ENCODE data around the gene MCTP1.

The MCTP1 gene

DNA sequence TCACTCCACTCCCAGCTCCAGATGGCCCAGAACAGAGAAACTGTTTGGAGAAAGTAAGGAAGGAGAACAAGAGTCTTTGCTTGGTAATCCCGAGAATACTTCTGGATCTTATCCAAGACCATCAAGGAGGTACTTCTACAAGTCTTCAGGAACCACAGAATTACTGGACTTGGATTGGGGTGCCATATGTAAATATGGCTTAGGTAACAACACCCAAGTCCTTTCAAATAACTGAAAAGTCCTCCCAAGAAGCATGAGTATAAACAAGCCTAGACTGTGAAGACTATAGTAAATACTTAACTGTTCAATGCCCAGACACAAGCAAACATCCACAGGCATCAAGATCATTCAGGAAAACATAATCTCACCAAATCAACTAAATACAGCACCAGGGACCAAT, 170.0 kb downstream of the MCTP1 start:
- no peak for TF ChIP-seq EGR1 (IDR thresholded peaks at IDR 0.05)
- no peak for TF ChIP-seq NFIC (IDR thresholded peaks at IDR 0.05)
- no peak for TF ChIP-seq TCF12 (IDR thresholded peaks at IDR 0.05; ENCODE audit: low read depth)
- TF ChIP-seq TEAD4 (IDR thresholded peaks at IDR 0.05), result no peak
- no peak for TF ChIP-seq YY1 (IDR thresholded peaks at IDR 0.05; ENCODE audit: low read depth)
- no peak for TF ChIP-seq RAD21 (IDR thresholded peaks at IDR 0.05; ENCODE audit: low read depth)
- TF ChIP-seq MAX (IDR thresholded peaks at IDR 0.05), result no peak
- no peak for TF ChIP-seq CREB1 (IDR thresholded peaks at IDR 0.05; ENCODE audit: low read depth)
- TF ChIP-seq TAF1 (IDR thresholded peaks at IDR 0.05; ENCODE audit: low read depth), result no peak
- TF ChIP-seq ZBTB7A (IDR thresholded peaks at IDR 0.05; ENCODE audit: low read depth), result no peak
- no peak for TF ChIP-seq EP300 (IDR thresholded peaks at IDR 0.05; ENCODE audit: borderline replicate concordance)
- no peak for TF ChIP-seq FOXM1 (IDR thresholded peaks at IDR 0.05; ENCODE audit: borderline replicate concordance, low read depth)
- TF ChIP-seq, protein P1, sequence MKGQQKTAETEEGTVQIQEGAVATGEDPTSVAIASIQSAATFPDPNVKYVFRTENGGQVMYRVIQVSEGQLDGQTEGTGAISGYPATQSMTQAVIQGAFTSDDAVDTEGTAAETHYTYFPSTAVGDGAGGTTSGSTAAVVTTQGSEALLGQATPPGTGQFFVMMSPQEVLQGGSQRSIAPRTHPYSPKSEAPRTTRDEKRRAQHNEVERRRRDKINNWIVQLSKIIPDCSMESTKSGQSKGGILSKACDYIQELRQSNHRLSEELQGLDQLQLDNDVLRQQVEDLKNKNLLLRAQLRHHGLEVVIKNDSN (IDR thresholded peaks at IDR 0.05), result no peak
- TF ChIP-seq CEBPB (IDR thresholded peaks at IDR 0.05), result no peak
- no peak for TF ChIP-seq REST (IDR thresholded peaks at IDR 0.05; ENCODE audit: low read depth)

GRCh38 chr5:95114305-95114704, 170.6 kb downstream of the MCTP1 start:
- TF ChIP-seq ZBTB7A (IDR thresholded peaks at IDR 0.05; ENCODE audit: low read depth), result no peak
- TF ChIP-seq, protein P1 (IDR thresholded peaks at IDR 0.05), result no peak
- no peak for TF ChIP-seq CEBPB (IDR thresholded peaks at IDR 0.05)
- TF ChIP-seq YY1 (IDR thresholded peaks at IDR 0.05; ENCODE audit: low read depth), result no peak
- no peak for TF ChIP-seq EGR1 (IDR thresholded peaks at IDR 0.05)
- TF ChIP-seq TAF1 (IDR thresholded peaks at IDR 0.05; ENCODE audit: low read depth), result no peak
- no peak for TF ChIP-seq TCF12 (IDR thresholded peaks at IDR 0.05; ENCODE audit: low read depth)
- TF ChIP-seq FOXM1 (IDR thresholded peaks at IDR 0.05; ENCODE audit: borderline replicate concordance, low read depth), result no peak
- no peak for TF ChIP-seq MAX (IDR thresholded peaks at IDR 0.05)
- TF ChIP-seq CREB1 (IDR thresholded peaks at IDR 0.05; ENCODE audit: low read depth), result no peak
- TF ChIP-seq TEAD4 (IDR thresholded peaks at IDR 0.05), result no peak
- TF ChIP-seq EP300 (IDR thresholded peaks at IDR 0.05; ENCODE audit: borderline replicate concordance), result no peak

- TF ChIP-seq ZBTB7A (IDR thresholded peaks at IDR 0.05; ENCODE audit: low read depth) (no peak), EGR1 (IDR thresholded peaks at IDR 0.05) (no peak), YY1 (IDR thresholded peaks at IDR 0.05; ENCODE audit: low read depth) (no peak), TAF1 (IDR thresholded peaks at IDR 0.05; ENCODE audit: low read depth) (no peak), CEBPB (IDR thresholded peaks at IDR 0.05) (no peak), RAD21 (IDR thresholded peaks at IDR 0.05; ENCODE audit: low read depth) (no peak), TEAD4 (IDR thresholded peaks at IDR 0.05) (no peak), MAX (IDR thresholded peaks at IDR 0.05) (no peak), EP300 (IDR thresholded peaks at IDR 0.05; ENCODE audit: borderline replicate concordance) (no peak), NFIC (IDR thresholded peaks at IDR 0.05) (no peak), TCF12 (IDR thresholded peaks at IDR 0.05; ENCODE audit: low read depth) (no peak), CREB1 (IDR thresholded peaks at IDR 0.05; ENCODE audit: low read depth) (no peak), FOXM1 (IDR thresholded peaks at IDR 0.05; ENCODE audit: borderline replicate concordance, low read depth) (no peak), REST (IDR thresholded peaks at IDR 0.05; ENCODE audit: low read depth) (no peak)
- TF ChIP-seq, protein P1 (IDR thresholded peaks at IDR 0.05), result no peak
These were observed 171.4 kb downstream of the MCTP1 start for GRCh38 chr5:95113489-95113888.

DNA sequence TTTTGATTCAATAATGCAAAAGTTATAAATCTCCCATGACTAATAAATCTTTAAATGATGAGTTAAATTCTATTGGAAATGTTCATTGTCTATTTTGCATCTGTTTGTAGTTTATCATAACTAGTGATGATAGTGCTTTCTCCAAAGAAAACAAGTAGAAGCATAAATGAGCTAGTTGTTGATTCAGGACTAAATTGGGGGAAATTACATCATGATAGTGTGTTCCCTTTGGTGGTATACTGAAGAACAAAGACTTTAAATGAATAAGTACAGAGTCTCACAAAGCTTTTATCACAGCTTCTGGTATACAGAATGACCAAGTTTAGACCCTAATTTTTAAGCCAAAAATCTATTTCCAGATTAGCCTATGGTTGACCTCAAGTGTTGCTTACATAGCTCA, 173.8 kb downstream of the MCTP1 start:
- TF ChIP-seq CEBPB (IDR thresholded peaks at IDR 0.05) (no peak), EGR1 (IDR thresholded peaks at IDR 0.05) (no peak), FOXM1 (IDR thresholded peaks at IDR 0.05; ENCODE audit: borderline replicate concordance, low read depth) (no peak), MAX (IDR thresholded peaks at IDR 0.05) (no peak), ZBTB7A (IDR thresholded peaks at IDR 0.05; ENCODE audit: low read depth) (no peak), EP300 (IDR thresholded peaks at IDR 0.05; ENCODE audit: borderline replicate concordance) (no peak), NFIC (IDR thresholded peaks at IDR 0.05) (no peak), TAF1 (IDR thresholded peaks at IDR 0.05; ENCODE audit: low read depth) (no peak), CREB1 (IDR thresholded peaks at IDR 0.05; ENCODE audit: low read depth) (no peak), REST (IDR thresholded peaks at IDR 0.05; ENCODE audit: low read depth) (no peak), TCF12 (IDR thresholded peaks at IDR 0.05; ENCODE audit: low read depth) (no peak)
- TF ChIP-seq, protein P1 (IDR thresholded peaks at IDR 0.05), result no peak
